Measurements from ENCODE around the gene RBM4.
"Not testable (repeated sequence)": the region's sequence is repeated elsewhere in the genome, so short reads cannot be mapped to it uniquely, and the experiment has no call there.

RBM4 gene

GRCh38 chr11:66638177-66639065 lies at the start of gene RBM4:
Gene RBM4, plus strand, starts transcription at chr11:66638703. Its CDS starts 1,009 bp downstream, at chr11:66639712.
- peak; percentile 100 for DNase-seq (ENCODE audit: low spot score)

GRCh38 chr11:66589315-66589714 lies 49.2 kb upstream of the RBM4 start:
- not testable (repeated sequence) for DNase-seq (ENCODE audit: low spot score)

- no peak for DNase-seq (ENCODE audit: low spot score)
These were observed 48.4 kb upstream of the RBM4 start for GRCh38 chr11:66589996-66590675.

- no peak for DNase-seq (ENCODE audit: low spot score)
These were observed 47.3 kb upstream of the RBM4 start for GRCh38 chr11:66591175-66591574.

GRCh38 chr11:66592457-66593302 lies 45.8 kb upstream of the RBM4 start, which contains the start of the genes CCDC87 and CCS:
Gene CCDC87, minus strand, starts transcription at chr11:66593063. Its CDS starts 48 bp downstream, at chr11:66593015.
Gene CCS, plus strand, starts transcription at chr11:66593185. Its CDS starts 77 bp downstream, at chr11:66593262.
- DNase-seq (ENCODE audit: low spot score) = peak; percentile 97

- DNase-seq (ENCODE audit: low spot score) = no peak
These were observed 45.2 kb upstream of the RBM4 start for GRCh38 chr11:66593303-66593635.

- DNase-seq (ENCODE audit: low spot score) = no peak
These were observed 44.9 kb upstream of the RBM4 start for GRCh38 chr11:66593650-66594049.

GRCh38 chr11:66595245-66595904 lies 43.1 kb upstream of the RBM4 start:
- DNase-seq (ENCODE audit: low spot score) = peak; percentile 41

- DNase-seq (ENCODE audit: low spot score) = no peak
These were observed 39.5 kb upstream of the RBM4 start for GRCh38 chr11:66598993-66599392.

GRCh38 chr11:66600219-66600618 lies 38.3 kb upstream of the RBM4 start:
- DNase-seq (ENCODE audit: low spot score) = no peak

GRCh38 chr11:66600631-66601233 lies 37.8 kb upstream of the RBM4 start:
- DNase-seq (ENCODE audit: low spot score) = no peak

GRCh38 chr11:66603072-66603471 lies 35.4 kb upstream of the RBM4 start:
- no peak for DNase-seq (ENCODE audit: low spot score)

GRCh38 chr11:66604155-66604554 lies 34.3 kb upstream of the RBM4 start:
- DNase-seq (ENCODE audit: low spot score) = no peak

- not testable (repeated sequence) for DNase-seq (ENCODE audit: low spot score)
These were observed 31.9 kb upstream of the RBM4 start for GRCh38 chr11:66606608-66607007.

- peak; percentile 74 for DNase-seq (ENCODE audit: low spot score)
These were observed 31.2 kb upstream of the RBM4 start for GRCh38 chr11:66607126-66607834.

GRCh38 chr11:66609721-66610617 lies 28.5 kb upstream of the RBM4 start:
- DNase-seq (ENCODE audit: low spot score) = no peak

GRCh38 chr11:66612458-66612857 lies 26.0 kb upstream of the RBM4 start:
- DNase-seq (ENCODE audit: low spot score) = no peak

GRCh38 chr11:66614073-66614472 lies 24.4 kb upstream of the RBM4 start:
- no peak for DNase-seq (ENCODE audit: low spot score)

- peak; percentile 99 for DNase-seq (ENCODE audit: low spot score)
These were observed 21.9 kb upstream of the RBM4 start, which contains the start of gene RBM14 for GRCh38 chr11:66616379-66617154. Gene RBM14, plus strand, starts transcription at chr11:66616630. Its CDS starts 91 bp downstream, at chr11:66616721.
